Stimulated activated CD8-positive, alpha-beta memory T cell treated with anti-CD3 and anti-CD28 coated beads, Interleukin-12 subunit alpha, Interleukin-12 subunit beta, amount 100 ng/mL, for 24 hours (primary cell): ENCODE measurements around the gene QRICH2.
"Not testable (repeated sequence)": the region's sequence is repeated elsewhere in the genome, so short reads cannot be mapped to it uniquely, and the experiment has no call there.

Source experiments
- DNase-seq: peaks from one replicate; pipeline ENCODE4 v3.0.0-alpha.2; 2020; ENCODE audit errors: extremely low read depth

The QRICH2 gene, protein sequence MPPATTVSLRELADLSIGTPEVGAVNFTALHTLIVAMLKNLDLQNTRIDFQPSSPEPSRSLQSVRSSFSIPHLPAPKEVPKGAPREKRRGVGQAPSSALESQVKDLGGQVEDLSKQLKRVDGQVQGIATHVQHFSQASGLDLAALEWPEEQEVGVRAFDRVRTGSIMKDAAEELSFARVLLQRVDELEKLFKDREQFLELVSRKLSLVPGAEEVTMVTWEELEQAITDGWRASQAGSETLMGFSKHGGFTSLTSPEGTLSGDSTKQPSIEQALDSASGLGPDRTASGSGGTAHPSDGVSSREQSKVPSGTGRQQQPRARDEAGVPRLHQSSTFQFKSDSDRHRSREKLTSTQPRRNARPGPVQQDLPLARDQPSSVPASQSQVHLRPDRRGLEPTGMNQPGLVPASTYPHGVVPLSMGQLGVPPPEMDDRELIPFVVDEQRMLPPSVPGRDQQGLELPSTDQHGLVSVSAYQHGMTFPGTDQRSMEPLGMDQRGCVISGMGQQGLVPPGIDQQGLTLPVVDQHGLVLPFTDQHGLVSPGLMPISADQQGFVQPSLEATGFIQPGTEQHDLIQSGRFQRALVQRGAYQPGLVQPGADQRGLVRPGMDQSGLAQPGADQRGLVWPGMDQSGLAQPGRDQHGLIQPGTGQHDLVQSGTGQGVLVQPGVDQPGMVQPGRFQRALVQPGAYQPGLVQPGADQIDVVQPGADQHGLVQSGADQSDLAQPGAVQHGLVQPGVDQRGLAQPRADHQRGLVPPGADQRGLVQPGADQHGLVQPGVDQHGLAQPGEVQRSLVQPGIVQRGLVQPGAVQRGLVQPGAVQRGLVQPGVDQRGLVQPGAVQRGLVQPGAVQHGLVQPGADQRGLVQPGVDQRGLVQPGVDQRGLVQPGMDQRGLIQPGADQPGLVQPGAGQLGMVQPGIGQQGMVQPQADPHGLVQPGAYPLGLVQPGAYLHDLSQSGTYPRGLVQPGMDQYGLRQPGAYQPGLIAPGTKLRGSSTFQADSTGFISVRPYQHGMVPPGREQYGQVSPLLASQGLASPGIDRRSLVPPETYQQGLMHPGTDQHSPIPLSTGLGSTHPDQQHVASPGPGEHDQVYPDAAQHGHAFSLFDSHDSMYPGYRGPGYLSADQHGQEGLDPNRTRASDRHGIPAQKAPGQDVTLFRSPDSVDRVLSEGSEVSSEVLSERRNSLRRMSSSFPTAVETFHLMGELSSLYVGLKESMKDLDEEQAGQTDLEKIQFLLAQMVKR (N-terminal part only)

GRCh38 chr17:76307966-76308338 is at the start of gene QRICH2:
Gene QRICH2, minus strand, starts transcription at chr17:76308276. Its CDS starts 278 bp downstream, at chr17:76307998.
- no peak for DNase-seq

GRCh38 chr17:76357597-76358158 is 49.6 kb upstream of the QRICH2 start:
- DNase-seq: no peak

DNA sequence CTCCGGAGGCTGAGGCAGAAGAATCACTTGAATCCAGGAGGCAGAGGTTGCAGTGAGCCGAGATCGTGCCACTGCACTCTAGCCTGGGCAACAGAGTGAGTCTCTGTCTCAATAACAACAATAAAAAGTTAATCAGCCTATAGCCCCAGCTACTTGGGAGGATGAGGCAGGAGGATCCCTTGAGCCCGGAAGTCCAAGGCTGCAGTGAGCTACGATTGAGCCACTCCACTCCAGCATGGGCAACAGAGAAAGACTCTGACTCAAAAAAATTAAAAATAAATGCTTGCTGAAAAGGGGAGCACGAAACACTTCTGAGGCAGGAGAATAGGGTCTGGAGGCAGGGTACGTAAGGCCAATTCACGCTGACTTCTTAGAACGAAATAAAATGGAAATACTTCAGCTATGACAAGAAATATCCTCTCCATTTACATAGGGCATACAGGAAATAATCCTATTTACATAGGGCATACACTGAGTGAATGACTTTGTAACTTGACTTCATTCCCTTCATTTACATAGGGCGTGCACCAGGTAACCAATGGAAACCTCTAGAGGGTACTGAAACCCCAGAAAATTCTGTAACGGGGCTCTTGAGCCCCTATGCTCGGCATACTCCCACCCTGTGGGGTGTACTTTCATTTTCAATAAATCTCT is 48.9 kb upstream of the QRICH2 start:
- no peak for DNase-seq

DNA sequence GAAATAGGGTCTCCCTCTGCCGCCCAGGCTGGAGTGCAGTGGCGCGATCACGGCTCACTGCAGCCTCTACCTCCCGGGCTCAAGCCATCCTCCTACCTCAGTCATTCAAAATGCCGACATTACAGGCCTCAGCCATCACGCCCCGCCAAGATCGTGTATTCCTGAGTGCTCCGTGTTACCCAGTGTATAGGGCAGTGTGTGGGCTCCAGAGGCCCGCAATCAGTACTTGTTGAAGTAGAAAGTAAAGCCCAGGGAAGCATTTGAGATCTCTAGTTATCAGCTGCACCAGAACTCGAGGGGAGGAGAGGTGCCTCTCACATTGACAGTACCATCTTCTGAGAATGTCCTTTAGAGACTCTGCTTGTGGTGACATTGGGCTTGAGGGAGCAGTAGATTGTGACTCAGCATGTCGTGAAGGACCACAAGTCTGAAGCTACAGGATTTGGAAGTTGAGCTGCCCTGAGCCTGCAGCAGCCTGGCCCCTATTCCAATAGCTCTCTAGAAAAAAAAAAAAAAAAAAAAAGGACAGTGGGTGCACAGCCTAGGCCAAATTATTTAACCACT is 46.8 kb upstream of the QRICH2 start:
- DNase-seq: no peak

DNA sequence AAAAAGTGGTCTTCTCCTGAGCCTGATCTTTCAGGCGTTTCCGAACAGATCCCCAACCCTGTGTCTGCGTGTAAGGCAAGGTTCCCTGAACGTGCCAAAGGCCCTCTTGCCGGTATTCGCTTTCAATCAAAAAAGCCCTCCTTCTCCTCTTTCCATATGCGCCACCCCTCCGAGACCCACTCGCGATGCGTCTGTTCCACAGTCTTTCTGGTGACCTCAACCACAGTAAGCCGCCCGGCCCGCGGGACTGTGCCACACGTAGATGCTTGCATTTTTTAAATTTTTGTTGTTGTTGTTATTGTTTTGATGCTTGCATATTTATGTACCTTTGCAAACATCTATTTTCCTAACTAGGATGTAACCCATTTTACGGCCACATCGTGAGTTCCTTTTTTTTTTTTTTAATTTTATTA is 46.2 kb upstream of the QRICH2 start:
- DNase-seq: no peak

DNA sequence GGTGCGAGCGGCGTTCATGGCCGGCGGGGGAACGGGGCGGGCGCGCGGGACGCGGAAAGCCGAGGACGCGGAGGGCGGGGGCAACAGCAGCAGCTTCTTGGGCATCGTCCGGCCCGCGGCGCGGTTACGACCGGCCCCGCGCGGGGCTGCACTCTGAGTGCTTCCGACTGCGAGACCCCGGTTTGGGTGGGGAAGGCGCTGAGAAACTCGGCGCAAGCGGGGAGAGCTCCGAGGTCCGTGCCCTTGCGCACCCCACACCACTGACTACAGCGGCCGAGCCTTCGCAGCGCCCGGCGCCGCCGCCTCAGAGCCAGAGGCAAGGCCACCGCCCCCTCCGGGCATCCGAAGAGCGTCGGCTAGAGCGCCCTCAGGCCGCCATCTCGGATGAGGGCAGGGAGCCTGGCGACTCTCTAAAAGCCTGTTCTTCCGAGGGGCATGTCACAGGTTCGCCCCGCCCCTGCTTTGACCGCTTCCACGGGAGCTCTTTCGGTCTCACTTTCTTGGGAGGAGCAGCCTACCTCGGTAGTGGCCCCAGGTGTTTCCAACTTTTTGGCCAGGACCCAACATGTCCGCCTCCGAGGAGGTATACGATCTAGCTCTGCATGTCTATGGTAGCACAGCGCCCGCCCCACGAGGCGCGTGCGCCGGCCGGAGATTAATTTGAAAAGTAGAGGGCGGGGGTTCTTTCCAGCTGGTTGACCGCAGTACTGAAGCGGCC is 45.7 kb upstream of the QRICH2 start, which contains the start of gene PRPSAP1:
Gene PRPSAP1 (minus strand): TSS at position 318 of the 718 bp plus-strand sequence. CDS start 213 bp downstream, at position 105.
- peak; percentile 55 for DNase-seq

DNA sequence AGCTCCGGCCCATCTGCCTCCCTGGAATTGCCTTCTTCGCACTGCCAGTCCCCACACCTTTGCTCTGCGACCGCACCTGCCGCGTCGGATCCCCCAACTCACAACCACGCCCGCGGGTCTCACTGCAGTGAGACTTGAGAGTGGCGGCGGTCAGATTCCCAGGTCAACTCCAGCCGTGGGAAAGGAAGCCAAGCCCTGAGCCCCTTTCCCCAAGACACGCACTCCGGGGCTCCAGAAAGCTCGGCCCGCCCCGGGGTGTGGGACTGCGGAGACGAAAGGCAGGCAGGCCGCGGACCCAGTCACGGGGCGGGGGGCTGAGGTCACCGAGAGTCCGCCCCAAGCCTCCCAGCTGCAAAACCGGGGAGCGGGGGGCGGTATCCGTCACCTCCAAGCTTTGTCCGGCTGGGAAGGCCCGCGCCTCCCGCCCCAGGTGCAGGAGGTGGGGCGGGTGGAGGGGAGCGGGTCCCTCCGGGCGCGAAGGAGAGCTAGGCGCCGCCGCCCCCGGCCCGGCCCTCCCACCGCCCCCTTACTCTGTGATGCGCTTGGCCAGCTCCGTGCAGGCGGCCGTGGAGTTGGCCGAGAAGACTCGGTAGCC is 45.0 kb upstream of the QRICH2 start:
- DNase-seq: no peak

DNA sequence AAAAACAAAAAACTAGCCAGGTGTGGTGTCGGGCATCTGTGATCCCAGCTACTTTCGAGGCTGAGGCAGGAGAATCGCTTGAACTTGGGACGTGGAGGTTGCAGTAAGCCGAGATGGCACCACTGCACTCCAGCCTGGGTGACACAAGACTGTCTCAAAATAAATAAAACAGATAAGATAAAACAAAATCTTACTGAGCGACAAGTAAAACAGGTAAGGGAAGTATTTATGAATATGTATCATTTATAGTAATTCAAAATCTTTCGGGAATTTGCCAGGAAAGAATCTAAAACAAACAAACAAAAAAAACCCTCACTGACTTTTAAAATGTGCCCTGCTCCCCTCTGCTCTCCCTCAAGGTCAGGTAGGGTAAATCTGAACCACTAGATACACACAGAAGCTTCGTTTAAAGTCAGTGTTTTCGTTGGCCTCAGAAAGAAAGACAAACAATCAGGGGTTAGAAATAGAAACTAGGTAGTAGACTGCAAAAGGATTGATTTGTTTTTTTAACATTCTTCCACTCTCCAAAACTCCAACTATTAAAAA is 43.5 kb upstream of the QRICH2 start:
- DNase-seq: no peak

GRCh38 chr17:76350463-76350862 is 42.4 kb upstream of the QRICH2 start:
- DNase-seq: no peak

DNA sequence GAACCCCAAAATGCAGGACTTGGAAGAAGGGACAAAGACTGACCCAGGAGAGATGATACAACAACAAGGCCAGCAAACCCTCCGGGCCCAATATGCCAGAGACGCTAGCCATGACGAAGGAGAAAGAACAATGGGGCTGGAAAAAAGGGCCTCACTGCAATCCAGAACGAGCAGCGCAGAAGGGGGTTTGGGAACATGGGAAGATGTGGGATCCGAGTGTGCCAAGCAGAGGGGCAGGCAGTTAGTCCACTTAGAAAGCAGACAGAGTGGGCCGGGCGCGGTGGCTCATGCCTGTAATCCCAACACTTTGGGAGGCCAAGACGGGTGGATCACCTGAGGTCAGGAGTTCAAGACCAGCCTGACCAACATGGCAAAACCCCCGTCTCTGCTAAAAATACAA is 38.9 kb upstream of the QRICH2 start:
- not testable (repeated sequence) for DNase-seq

GRCh38 chr17:76345377-76345974 is 37.4 kb upstream of the QRICH2 start:
- no peak for DNase-seq

- DNase-seq: no peak
These were observed 35.0 kb upstream of the QRICH2 start for GRCh38 chr17:76343106-76343505.

- no peak for DNase-seq
These were observed 33.2 kb upstream of the QRICH2 start for GRCh38 chr17:76341301-76341700.

DNA sequence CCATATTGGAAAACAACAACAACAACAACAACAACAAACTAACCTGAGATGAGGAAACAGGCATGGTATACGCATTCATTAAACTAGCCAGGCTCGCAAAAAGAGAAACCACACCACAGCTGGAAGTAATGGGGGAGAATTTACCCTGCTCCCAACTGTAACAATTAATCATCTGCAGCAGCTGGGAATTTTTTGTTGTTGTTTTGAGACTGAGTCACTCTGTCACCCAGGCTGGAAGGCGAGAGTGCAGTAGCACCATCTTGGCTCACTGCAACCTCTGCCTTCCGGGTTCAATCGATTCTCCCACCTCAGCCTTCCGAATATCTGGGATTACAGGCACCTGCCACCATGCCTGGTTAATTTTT is 29.3 kb upstream of the QRICH2 start:
- no peak for DNase-seq

DNA sequence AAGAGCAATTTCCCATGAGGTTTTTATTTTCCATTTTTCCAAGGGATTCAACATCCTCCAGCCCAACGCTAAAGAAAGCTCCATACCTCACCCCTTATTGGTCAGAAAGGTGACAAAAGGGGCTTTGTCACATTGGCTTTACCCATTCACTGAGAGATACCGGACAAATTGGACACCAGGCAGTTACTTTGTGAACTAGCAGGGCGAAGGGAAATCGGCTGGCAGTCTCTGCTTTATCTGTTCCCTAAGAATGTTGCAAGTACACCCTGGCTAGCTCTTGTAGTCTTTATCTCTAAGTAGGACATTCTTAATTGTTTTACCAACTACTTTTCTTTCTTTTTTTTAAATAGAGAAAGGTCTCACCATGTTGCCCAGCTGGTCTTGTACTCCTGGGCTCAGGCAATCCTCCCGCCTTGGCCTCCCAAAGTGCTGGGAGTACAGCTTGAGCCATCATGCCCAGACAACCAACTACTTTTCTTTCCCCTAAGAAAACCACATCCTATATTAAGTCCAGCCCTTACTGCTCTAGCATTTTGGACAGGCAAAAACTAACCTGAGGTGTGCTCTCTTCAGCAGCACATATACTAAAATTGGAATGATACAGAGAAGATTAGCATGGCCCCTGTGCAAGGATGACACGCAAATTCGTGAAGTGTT is 28.8 kb upstream of the QRICH2 start:
- no peak for DNase-seq

- DNase-seq: no peak
These were observed 27.8 kb upstream of the QRICH2 start for GRCh38 chr17:76335716-76336381.

DNA sequence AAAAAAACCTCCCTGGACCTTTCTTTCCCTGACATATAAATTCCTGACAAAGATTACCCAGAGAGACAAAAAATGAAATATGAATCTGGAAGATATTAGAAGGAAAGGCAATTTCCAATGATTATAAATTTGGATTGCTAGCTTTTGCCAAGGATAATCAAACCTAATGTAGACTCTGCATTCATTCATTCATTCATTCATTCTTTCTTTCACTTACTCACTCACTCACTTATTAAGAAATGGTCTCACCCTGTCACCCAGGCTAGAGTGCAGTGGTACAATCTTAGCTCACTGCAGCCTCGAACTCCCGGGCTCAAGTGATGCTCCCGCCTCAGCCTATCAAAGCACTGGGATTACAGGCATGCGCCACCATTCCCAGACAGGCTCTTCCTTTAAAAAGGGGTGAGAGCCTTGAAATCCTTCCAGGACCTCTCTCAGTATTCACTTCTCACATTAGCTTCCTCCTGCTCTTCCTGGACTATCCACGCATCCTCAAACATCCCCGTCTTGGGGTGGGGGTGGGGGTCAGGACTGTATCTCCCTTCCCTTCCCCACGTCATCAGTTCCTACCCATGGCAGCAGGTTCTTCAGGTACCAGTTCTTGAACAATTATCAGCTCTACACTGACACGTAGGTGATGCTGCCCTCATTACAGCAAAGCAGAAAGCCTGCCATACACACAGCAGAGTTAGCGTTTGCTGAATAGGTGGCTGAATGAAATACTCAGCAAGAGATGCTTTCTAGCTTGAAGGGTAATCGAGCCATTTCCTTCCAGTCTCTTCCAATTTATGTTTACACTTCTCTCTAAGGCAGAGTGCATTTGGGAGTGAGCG is 25.8 kb upstream of the QRICH2 start:
- DNase-seq: no peak
